Measurements from ENCODE around the gene COL4A2.
A peak's percentile ranks its signal among the peaks of the same experiment; 100 is the strongest.

COL4A2 gene

GRCh38 chr13:110562036-110562597 is 255.0 kb downstream of the COL4A2 start:
- H3K4me3 ChIP-seq (replicated peaks; ENCODE audit: low read depth, low read length) = peak overlapping the region; percentile 76
- no peak for DNase-seq (ENCODE audit: extremely low read depth, low read depth)
- TF ChIP-seq, protein P1, sequence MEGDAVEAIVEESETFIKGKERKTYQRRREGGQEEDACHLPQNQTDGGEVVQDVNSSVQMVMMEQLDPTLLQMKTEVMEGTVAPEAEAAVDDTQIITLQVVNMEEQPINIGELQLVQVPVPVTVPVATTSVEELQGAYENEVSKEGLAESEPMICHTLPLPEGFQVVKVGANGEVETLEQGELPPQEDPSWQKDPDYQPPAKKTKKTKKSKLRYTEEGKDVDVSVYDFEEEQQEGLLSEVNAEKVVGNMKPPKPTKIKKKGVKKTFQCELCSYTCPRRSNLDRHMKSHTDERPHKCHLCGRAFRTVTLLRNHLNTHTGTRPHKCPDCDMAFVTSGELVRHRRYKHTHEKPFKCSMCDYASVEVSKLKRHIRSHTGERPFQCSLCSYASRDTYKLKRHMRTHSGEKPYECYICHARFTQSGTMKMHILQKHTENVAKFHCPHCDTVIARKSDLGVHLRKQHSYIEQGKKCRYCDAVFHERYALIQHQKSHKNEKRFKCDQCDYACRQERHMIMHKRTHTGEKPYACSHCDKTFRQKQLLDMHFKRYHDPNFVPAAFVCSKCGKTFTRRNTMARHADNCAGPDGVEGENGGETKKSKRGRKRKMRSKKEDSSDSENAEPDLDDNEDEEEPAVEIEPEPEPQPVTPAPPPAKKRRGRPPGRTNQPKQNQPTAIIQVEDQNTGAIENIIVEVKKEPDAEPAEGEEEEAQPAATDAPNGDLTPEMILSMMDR (IDR thresholded peaks at IDR 0.05; ENCODE audit: low read depth, low read length, missing control alignments) = no peak
